GM08714 (cell line): ENCODE measurements around the gene SMPDL3B.

Source experiments
- H3K4me3 ChIP-seq: fragments of 200-500 bp; sonication (Bioruptor generic); 2 replicates; pipeline ENCODE4 v1.5.1; 2014; ENCODE audit warnings: mild to moderate bottlenecking, low read length, inconsistent platforms
- ZNF274 ChIP-seq: IDR thresholded peaks from 2 replicates; pipeline ENCODE4 v1.6.1; 2012; ENCODE audit warnings: mild to moderate bottlenecking, low read depth, low read length

The SMPDL3B gene

GRCh38 chr1:27934818-27935549 is at the start of gene SMPDL3B:
Gene SMPDL3B (plus strand): TSS chr1:27935000. CDS start chr1:27935184, 184 bp downstream.
- no peak within 1 kb of the TSS; the same call in 1 of the 2 replicates for H3K4me3 ChIP-seq
- no peak for TF ChIP-seq ZNF274

- H3K4me3 ChIP-seq: no peak overlapping the region
- no peak for TF ChIP-seq ZNF274
These were observed 49.7 kb upstream of the SMPDL3B start for GRCh38 chr1:27885114-27885528.

GRCh38 chr1:27885621-27886352 is 49.0 kb upstream of the SMPDL3B start:
- no peak overlapping the region for H3K4me3 ChIP-seq
- no peak for TF ChIP-seq ZNF274

- H3K4me3 ChIP-seq: no peak overlapping the region
These were observed 48.5 kb upstream of the SMPDL3B start for GRCh38 chr1:27886353-27886679.

GRCh38 chr1:27886744-27887143 is 48.1 kb upstream of the SMPDL3B start:
- H3K4me3 ChIP-seq: no peak overlapping the region
- TF ChIP-seq ZNF274: no peak

More at GRCh38 chr1:27886353-27886679, 48.5 kb upstream of the SMPDL3B start:
- TF ChIP-seq ZNF274: no peak

GRCh38 chr1:27887215-27888021 is 47.4 kb upstream of the SMPDL3B start:
- no peak for TF ChIP-seq ZNF274
- H3K4me3 ChIP-seq: no peak overlapping the region

GRCh38 chr1:27889506-27889905 is 45.3 kb upstream of the SMPDL3B start:
- no peak for TF ChIP-seq ZNF274
- H3K4me3 ChIP-seq: no peak overlapping the region

- TF ChIP-seq ZNF274: no peak
- no peak overlapping the region for H3K4me3 ChIP-seq
These were observed 43.5 kb upstream of the SMPDL3B start for GRCh38 chr1:27891196-27891889.

GRCh38 chr1:27894521-27894920 is 40.3 kb upstream of the SMPDL3B start:
- TF ChIP-seq ZNF274: no peak
- no peak overlapping the region for H3K4me3 ChIP-seq

- no peak for TF ChIP-seq ZNF274
- H3K4me3 ChIP-seq: no peak overlapping the region
These were observed 28.0 kb upstream of the SMPDL3B start for GRCh38 chr1:27906759-27907158.

GRCh38 chr1:27912429-27912828 is 22.4 kb upstream of the SMPDL3B start:
- no peak overlapping the region for H3K4me3 ChIP-seq

GRCh38 chr1:27915082-27915575 is 19.7 kb upstream of the SMPDL3B start:
- H3K4me3 ChIP-seq: peak overlapping the region; percentile 15; the same call in 1 of the 2 replicates
- TF ChIP-seq ZNF274: no peak

More at GRCh38 chr1:27912429-27912828, 22.4 kb upstream of the SMPDL3B start:
- TF ChIP-seq ZNF274: no peak

- H3K4me3 ChIP-seq: no peak overlapping the region
- TF ChIP-seq ZNF274: no peak
These were observed 12.5 kb upstream of the SMPDL3B start for GRCh38 chr1:27922272-27922671.

GRCh38 chr1:27928216-27928954 is 6.4 kb upstream of the SMPDL3B start:
- no peak for TF ChIP-seq ZNF274
- no peak overlapping the region for H3K4me3 ChIP-seq
